WTC11 (cell line): ENCODE results near the gene FAM3C.

Source experiments
- CBFB ChIP-seq: sonication (generic); formaldehyde crosslinking; IDR thresholded peaks from 2 replicates; pipeline ENCODE4 v1.8.1; 2022; ENCODE audit warnings: mild to moderate bottlenecking, low read depth, missing genetic modification reagents
- CREB1 ChIP-seq: sonication (generic); formaldehyde crosslinking; IDR thresholded peaks from 2 replicates; pipeline ENCODE4 v1.8.0; 2023; ENCODE audit warnings: mild to moderate bottlenecking, missing genetic modification reagents
- ESRRA ChIP-seq: sonication (generic); formaldehyde crosslinking; IDR thresholded peaks from 2 replicates; pipeline ENCODE4 v1.8.1; 2022; ENCODE audit warnings: mild to moderate bottlenecking, missing genetic modification reagents, borderline replicate concordance
- GTF2I ChIP-seq: fragments of 250-450 bp; sonication (Bioruptor Pico); conservative IDR thresholded peaks from 2 replicates; pipeline ENCODE4 v1.4.0; 2021; ENCODE audit warnings: mild to moderate bottlenecking
- NFE2L1 ChIP-seq: sonication (generic); formaldehyde crosslinking; IDR thresholded peaks from 2 replicates; pipeline ENCODE4 v1.8.1; 2023; ENCODE audit warnings: missing genetic modification reagents
- TEAD1 ChIP-seq: sonication (generic); formaldehyde crosslinking; IDR thresholded peaks from 2 replicates; pipeline ENCODE4 v1.8.0; 2022; ENCODE audit warnings: mild to moderate bottlenecking, missing genetic modification reagents
- TEAD4 ChIP-seq: sonication (generic); formaldehyde crosslinking; IDR thresholded peaks from 2 replicates; pipeline ENCODE4 v1.8.0; 2022; ENCODE audit warnings: mild to moderate bottlenecking, missing genetic modification reagents
- ZNF219 ChIP-seq: sonication (generic); formaldehyde crosslinking; IDR thresholded peaks from 2 replicates; pipeline ENCODE4 v1.8.0; 2023; ENCODE audit warnings: missing genetic modification reagents, mild to moderate bottlenecking, borderline replicate concordance
- TF ChIP-seq, protein P1 (sequence below): fragments of 250-450 bp; sonication (Bioruptor Pico); IDR thresholded peaks from 2 replicates; pipeline ENCODE4 v2.1.2; 2022; ENCODE audit warnings: mild to moderate bottlenecking, moderate library complexity
- TF ChIP-seq, protein P2 (sequence below): sonication (generic); formaldehyde crosslinking; IDR thresholded peaks from 2 replicates; pipeline ENCODE4 v1.8.0; 2022; ENCODE audit warnings: mild to moderate bottlenecking, missing genetic modification reagents
- TF ChIP-seq, protein P3 (sequence below): fragments of 200-600 bp; IDR thresholded peaks from 2 replicates; pipeline ENCODE4 v1.8.0; 2022; ENCODE audit warnings: antibody characterized with exemption
- TF ChIP-seq, protein P4 (sequence below): sonication (generic); formaldehyde crosslinking; IDR thresholded peaks from 2 replicates; pipeline ENCODE4 v1.8.0; 2022; ENCODE audit warnings: mild to moderate bottlenecking, missing genetic modification reagents
- TF ChIP-seq, protein P5 (sequence below): sonication (generic); formaldehyde crosslinking; IDR thresholded peaks from 2 replicates; pipeline ENCODE4 v1.8.1; 2023; ENCODE audit warnings: mild to moderate bottlenecking, missing genetic modification reagents, moderate library complexity

DNA sequence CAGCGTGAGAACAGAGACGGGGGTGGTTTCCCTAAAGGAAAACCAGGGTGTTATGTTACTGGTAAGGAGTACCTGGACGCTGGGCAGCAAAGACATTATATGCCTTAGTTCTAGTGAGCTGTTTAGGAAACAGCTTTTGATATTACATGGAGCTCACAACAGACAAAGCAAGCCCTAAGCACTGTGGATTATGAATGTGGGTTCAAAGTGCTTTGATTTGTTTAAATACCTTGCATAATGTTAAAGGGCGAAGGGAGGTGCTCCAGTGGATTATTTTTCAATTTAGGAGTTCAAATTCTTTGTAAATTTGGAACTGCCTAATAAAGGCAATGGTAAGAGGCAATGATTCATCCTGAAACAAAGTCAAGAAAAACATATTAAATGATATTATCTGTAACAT lies 53.5 kb downstream of the FAM3C start:
- TF ChIP-seq, protein P1, sequence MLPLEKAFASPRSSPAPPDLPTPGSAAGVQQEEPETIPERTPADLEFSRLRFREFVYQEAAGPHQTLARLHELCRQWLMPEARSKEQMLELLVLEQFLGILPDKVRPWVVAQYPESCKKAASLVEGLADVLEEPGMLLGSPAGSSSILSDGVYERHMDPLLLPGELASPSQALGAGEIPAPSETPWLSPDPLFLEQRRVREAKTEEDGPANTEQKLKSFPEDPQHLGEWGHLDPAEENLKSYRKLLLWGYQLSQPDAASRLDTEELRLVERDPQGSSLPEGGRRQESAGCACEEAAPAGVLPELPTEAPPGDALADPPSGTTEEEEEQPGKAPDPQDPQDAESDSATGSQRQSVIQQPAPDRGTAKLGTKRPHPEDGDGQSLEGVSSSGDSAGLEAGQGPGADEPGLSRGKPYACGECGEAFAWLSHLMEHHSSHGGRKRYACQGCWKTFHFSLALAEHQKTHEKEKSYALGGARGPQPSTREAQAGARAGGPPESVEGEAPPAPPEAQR (CRISPR knock-in tag) = no peak
- TF ChIP-seq, protein P2, sequence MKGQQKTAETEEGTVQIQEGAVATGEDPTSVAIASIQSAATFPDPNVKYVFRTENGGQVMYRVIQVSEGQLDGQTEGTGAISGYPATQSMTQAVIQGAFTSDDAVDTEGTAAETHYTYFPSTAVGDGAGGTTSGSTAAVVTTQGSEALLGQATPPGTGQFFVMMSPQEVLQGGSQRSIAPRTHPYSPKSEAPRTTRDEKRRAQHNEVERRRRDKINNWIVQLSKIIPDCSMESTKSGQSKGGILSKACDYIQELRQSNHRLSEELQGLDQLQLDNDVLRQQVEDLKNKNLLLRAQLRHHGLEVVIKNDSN (CRISPR knock-in tag) = no peak
- TF ChIP-seq, protein P3, sequence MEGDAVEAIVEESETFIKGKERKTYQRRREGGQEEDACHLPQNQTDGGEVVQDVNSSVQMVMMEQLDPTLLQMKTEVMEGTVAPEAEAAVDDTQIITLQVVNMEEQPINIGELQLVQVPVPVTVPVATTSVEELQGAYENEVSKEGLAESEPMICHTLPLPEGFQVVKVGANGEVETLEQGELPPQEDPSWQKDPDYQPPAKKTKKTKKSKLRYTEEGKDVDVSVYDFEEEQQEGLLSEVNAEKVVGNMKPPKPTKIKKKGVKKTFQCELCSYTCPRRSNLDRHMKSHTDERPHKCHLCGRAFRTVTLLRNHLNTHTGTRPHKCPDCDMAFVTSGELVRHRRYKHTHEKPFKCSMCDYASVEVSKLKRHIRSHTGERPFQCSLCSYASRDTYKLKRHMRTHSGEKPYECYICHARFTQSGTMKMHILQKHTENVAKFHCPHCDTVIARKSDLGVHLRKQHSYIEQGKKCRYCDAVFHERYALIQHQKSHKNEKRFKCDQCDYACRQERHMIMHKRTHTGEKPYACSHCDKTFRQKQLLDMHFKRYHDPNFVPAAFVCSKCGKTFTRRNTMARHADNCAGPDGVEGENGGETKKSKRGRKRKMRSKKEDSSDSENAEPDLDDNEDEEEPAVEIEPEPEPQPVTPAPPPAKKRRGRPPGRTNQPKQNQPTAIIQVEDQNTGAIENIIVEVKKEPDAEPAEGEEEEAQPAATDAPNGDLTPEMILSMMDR = no peak
- TF ChIP-seq CBFB (CRISPR knock-in tag) (no peak), ZNF219 (CRISPR knock-in tag) (no peak), GTF2I (CRISPR knock-in tag) (no peak), TEAD1 (no peak), NFE2L1 (CRISPR knock-in tag) (no peak), CREB1 (no peak), TEAD4 (CRISPR knock-in tag) (no peak), ESRRA (CRISPR knock-in tag) (no peak)
- TF ChIP-seq, protein P4, sequence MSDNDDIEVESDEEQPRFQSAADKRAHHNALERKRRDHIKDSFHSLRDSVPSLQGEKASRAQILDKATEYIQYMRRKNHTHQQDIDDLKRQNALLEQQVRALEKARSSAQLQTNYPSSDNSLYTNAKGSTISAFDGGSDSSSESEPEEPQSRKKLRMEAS (CRISPR knock-in tag) = no peak
- TF ChIP-seq, protein P5, sequence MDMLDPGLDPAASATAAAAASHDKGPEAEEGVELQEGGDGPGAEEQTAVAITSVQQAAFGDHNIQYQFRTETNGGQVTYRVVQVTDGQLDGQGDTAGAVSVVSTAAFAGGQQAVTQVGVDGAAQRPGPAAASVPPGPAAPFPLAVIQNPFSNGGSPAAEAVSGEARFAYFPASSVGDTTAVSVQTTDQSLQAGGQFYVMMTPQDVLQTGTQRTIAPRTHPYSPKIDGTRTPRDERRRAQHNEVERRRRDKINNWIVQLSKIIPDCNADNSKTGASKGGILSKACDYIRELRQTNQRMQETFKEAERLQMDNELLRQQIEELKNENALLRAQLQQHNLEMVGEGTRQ (CRISPR knock-in tag) = no peak
